K562 (cell line): Measurements from ENCODE around the gene USP12. TPM values are rescaled to one million over a fixed set of nuclear protein-coding genes. Genes with fewer than 3 reads are reported as not detected.

ENCODE experiments used
- CREB3L1 ChIP-seq: fragments of 450-650 bp; IDR thresholded peaks from 2 replicates; pipeline ENCODE4 v1.6.1; 2014; ENCODE audit warnings: low read depth, mild to moderate bottlenecking, moderate library complexity, borderline replicate concordance
- CTCF ChIP-seq, 3 experiments: IDR thresholded peaks in 2 of 3; conservative IDR thresholded peaks in 1 of 3; 2 replicates each; pipeline ENCODE4 v1.5.1; 2011 to 2012; ENCODE audit warnings: low read length in 3 of 3, mild to moderate bottlenecking in 3 of 3, control low read depth in 2 of 3, improper control_type of control experiment in 1 of 3, inconsistent platforms in 1 of 3, low read depth in 1 of 3, mixed read lengths in 1 of 3, moderate library complexity in 1 of 3; ENCODE audit not compliant: insufficient read depth in 2 of 3
- CXXC5 ChIP-seq: fragments of 250-450 bp; sonication (Bioruptor Pico); IDR thresholded peaks from 2 replicates; pipeline ENCODE4 v1.8.0; 2022; ENCODE audit warnings: inconsistent platforms, mild to moderate bottlenecking, moderate library complexity
- EHMT2 ChIP-seq: fragments of 450-650 bp; IDR thresholded peaks from 2 replicates; pipeline ENCODE4 v1.6.1; 2018; ENCODE audit warnings: antibody characterized with exemption
- ETS1 ChIP-seq: conservative IDR thresholded peaks from 2 replicates; pipeline ENCODE4 v1.6.1; 2011; ENCODE audit warnings: low read depth, mild to moderate bottlenecking, low read length; ENCODE audit not compliant: control insufficient read depth
- FOXK2 ChIP-seq, 2 experiments: fragments of 450-650 bp; IDR thresholded peaks in 1 of 2; conservative IDR thresholded peaks in 1 of 2; 2 replicates each; pipeline ENCODE4 v1.6.1; 2016; ENCODE audit warnings: low read depth in 2 of 2, mild to moderate bottlenecking in 1 of 2
- LARP7 ChIP-seq: fragments of 450-650 bp; IDR thresholded peaks from 2 replicates; pipeline ENCODE4 v1.6.1; 2016
- MCM2 ChIP-seq: fragments of 450-650 bp; IDR thresholded peaks from 2 replicates; pipeline ENCODE4 v1.6.1; 2017; ENCODE audit warnings: low read depth, mild to moderate bottlenecking
- NFRKB ChIP-seq: fragments of 450-650 bp; IDR thresholded peaks from 2 replicates; pipeline ENCODE4 v1.6.1; 2016; ENCODE audit warnings: low read depth
- NR2C1 ChIP-seq, 2 experiments: fragments of 450-650 bp; IDR thresholded peaks; 2 replicates each; pipeline ENCODE4 v1.6.1; 2017; ENCODE audit warnings: mild to moderate bottlenecking in 2 of 2, antibody characterized with exemption in 1 of 2, inconsistent platforms in 1 of 2, missing compliant biosample characterization in 1 of 2, missing genetic modification characterization in 1 of 2
- NR2C2 ChIP-seq, 2 experiments: fragments of 200-800 bp in 1 of 2; sonication (Bioruptor generic) in 1 of 2; sonication (generic) in 1 of 2; formaldehyde crosslinking in 1 of 2; IDR thresholded peaks; 2 replicates each; pipeline versions ENCODE4 v1.6.1 to v1.8.0; 2016 to 2022; ENCODE audit warnings: mild to moderate bottlenecking in 1 of 2, missing compliant biosample characterization in 1 of 2, missing genetic modification characterization in 1 of 2, missing genetic modification reagents in 1 of 2
- SOX6 ChIP-seq: fragments of 450-650 bp; IDR thresholded peaks from 2 replicates; pipeline ENCODE4 v1.6.1; 2014; ENCODE audit warnings: mild to moderate bottlenecking
- TFAM ChIP-seq: fragments of 250-450 bp; sonication (Bioruptor Pico); conservative IDR thresholded peaks from 2 replicates; pipeline ENCODE4 v1.5.0; 2021; ENCODE audit warnings: mild to moderate bottlenecking, moderate library complexity
- THAP7 ChIP-seq: fragments of 250-450 bp; sonication (Bioruptor Pico); IDR thresholded peaks from 2 replicates; pipeline ENCODE4 v1.5.0; 2021
- ZBTB7A ChIP-seq: IDR thresholded peaks from 2 replicates; pipeline ENCODE4 v1.6.1; 2011; ENCODE audit warnings: low read depth, mild to moderate bottlenecking, low read length, moderate library complexity, borderline replicate concordance; ENCODE audit not compliant: control insufficient read depth
- ZNF316 ChIP-seq: fragments of 450-650 bp; IDR thresholded peaks from 2 replicates; pipeline ENCODE4 v1.6.1; 2016
- ZNF699 ChIP-seq: fragments of 250-450 bp; sonication (Bioruptor Pico); IDR thresholded peaks from 2 replicates; pipeline ENCODE4 v1.8.0; 2021; ENCODE audit warnings: mild to moderate bottlenecking, moderate library complexity; ENCODE audit not compliant: insufficient replicate concordance
- polyA plus RNA-seq, 8 experiments: library from polyadenylated mRNA; depleted of rRNA in 4 of 8; stranded (reverse) in 5 of 8; unstranded in 3 of 8; fragments of >200 nt; fragmentation: Nextera tagmentation in 2 of 8; fragmentation: Illumina TruSeq in 1 of 8; extraction: Ambion mirVana in 2 of 8; extraction: Trizol in 1 of 8; gene quantifications; 2 replicates each; pipeline versions ENCODE4 v1.2.1 to v1.2.3, GENCODE V29; 2011 to 2014; ENCODE audit warnings: inconsistent platforms in 1 of 8, missing spikeins in 1 of 8
- total RNA-seq, 7 experiments: library from RNA; depleted of rRNA in 6 of 7; stranded (reverse); fragments of >200 nt in 6 of 7; fragmentation: Illumina TruSeq in 2 of 7; extraction: Trizol in 2 of 7; gene quantifications; 2 replicates each; pipeline versions ENCODE4 v1.2.1 to v1.2.3, GENCODE V29; 2011 to 2021; ENCODE audit warnings: low replicate concordance in 1 of 7
- TF ChIP-seq, protein P1 (sequence below): sonication (generic); formaldehyde crosslinking; IDR thresholded peaks from 2 replicates; pipeline ENCODE4 v1.9.0; 2022; ENCODE audit warnings: mild to moderate bottlenecking, missing genetic modification reagents
- TF ChIP-seq, protein P2 (sequence below): fragments of 450-650 bp; formaldehyde crosslinking; IDR thresholded peaks from 2 replicates; pipeline ENCODE4 v1.4.0; 2020; ENCODE audit warnings: mild to moderate bottlenecking

USP12 gene
- total and polyA plus RNA-seq, 9 of the 15 experiments (the other 6 are each of a cell fraction or from before 2014, with no cell fraction given), result 1.8 to 20.5 (median 13.3) TPM

DNA sequence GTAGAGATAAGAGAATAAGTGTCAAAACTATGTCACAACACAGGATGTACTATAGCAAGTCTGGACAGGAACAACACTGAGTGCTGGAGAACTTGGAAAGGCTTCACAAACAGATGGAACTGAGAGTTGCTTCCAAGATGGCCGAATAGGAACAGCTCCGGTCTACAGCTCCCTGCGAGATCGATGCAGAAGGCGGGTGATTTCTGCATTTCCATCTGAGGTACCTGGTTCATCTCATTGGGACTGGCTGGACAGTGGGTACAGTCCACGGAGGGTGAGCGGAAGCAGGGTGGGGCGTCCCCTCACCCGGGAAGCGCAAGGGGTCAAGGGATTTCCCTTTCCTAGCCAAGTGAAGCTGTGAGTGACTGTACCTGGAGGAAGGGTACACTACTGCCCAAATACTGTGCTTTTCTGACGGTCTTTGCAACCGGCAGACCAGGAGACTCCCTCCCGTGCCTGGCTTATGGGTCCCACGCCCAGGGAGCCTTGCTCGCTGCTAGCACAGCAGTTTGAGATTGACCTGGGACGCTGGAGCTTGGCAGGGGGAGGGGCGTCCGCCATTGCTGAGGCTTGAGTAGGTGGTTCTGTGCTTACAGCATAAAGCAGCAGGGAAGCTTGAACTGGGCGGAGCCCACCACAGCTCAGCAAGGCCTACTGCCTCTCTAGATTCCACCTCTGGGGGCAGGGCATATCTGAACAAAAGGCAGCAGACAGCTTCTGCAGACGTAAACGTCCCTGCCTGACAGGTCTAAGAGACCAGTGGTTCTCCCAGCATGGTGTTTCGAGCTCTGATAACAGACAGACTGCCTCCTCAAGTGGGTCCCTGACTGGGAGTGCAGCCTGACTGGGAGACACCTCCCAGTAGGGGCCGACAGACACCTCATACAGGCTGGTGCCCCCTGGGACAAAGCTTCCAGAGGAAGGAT lies 46.0 kb downstream of the USP12 start (continued):
- TF ChIP-seq ETS1, result no peak
- no peak for TF ChIP-seq LARP7
- TF ChIP-seq CXXC5 (CRISPR knock-in tag), result peak; percentile 16; the same call in 1 of the 2 replicates
- no peak; the same call in none of the 2 replicates for TF ChIP-seq NR2C1 (IDR thresholded peaks at IDR 0.05)
- peak; percentile 47 for TF ChIP-seq NR2C1 (tag; IDR thresholded peaks at IDR 0.05)
- TF ChIP-seq CREB3L1, result no peak
- peak; percentile 93 for TF ChIP-seq NFRKB
- peak; percentile 33; the same call in 1 of the 2 replicates for TF ChIP-seq ZBTB7A
- peak; percentile 48 to 66; a peak in 2 of 4 replicates for TF ChIP-seq FOXK2 (conservative IDR thresholded peaks at IDR 0.05 in 1 of 2, IDR thresholded peaks at IDR 0.05 in 1 of 2; ENCODE audit: low read depth in 2 of 2)
- peak; percentile 64 for TF ChIP-seq SOX6
- peak; percentile 21; the same call in 1 of the 2 replicates for TF ChIP-seq EHMT2
- no peak for TF ChIP-seq THAP7 (CRISPR knock-in tag)
- TF ChIP-seq, protein P1, sequence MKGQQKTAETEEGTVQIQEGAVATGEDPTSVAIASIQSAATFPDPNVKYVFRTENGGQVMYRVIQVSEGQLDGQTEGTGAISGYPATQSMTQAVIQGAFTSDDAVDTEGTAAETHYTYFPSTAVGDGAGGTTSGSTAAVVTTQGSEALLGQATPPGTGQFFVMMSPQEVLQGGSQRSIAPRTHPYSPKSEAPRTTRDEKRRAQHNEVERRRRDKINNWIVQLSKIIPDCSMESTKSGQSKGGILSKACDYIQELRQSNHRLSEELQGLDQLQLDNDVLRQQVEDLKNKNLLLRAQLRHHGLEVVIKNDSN (CRISPR knock-in tag), result peak; percentile 42; the same call in 1 of the 2 replicates
- peak; percentile 39 to 65 (median 56) for TF ChIP-seq CTCF (IDR thresholded peaks at IDR 0.05 in 2 of 3, conservative IDR thresholded peaks at IDR 0.05 in 1 of 3; ENCODE audit: insufficient read depth in 2 of 3, low read depth in 1 of 3, low read length in 3 of 3)
- TF ChIP-seq ZNF699 (CRISPR knock-in tag), result no peak
- no peak for TF ChIP-seq ZNF316
- TF ChIP-seq, protein P2, sequence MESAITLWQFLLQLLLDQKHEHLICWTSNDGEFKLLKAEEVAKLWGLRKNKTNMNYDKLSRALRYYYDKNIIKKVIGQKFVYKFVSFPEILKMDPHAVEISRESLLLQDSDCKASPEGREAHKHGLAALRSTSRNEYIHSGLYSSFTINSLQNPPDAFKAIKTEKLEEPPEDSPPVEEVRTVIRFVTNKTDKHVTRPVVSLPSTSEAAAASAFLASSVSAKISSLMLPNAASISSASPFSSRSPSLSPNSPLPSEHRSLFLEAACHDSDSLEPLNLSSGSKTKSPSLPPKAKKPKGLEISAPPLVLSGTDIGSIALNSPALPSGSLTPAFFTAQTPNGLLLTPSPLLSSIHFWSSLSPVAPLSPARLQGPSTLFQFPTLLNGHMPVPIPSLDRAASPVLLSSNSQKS, result no peak
- no peak for TF ChIP-seq MCM2
- TF ChIP-seq NR2C2 (CRISPR knock-in tag; IDR thresholded peaks at IDR 0.05), result no peak
- TF ChIP-seq NR2C2 (tag; IDR thresholded peaks at IDR 0.05), result peak; percentile 74
- TF ChIP-seq TFAM (CRISPR knock-in tag), result no peak
